HEK293 (cell line): ENCODE data around the gene C1orf94.

Experiments used
- CTCF ChIP-seq: fragments of 450-650 bp; formaldehyde crosslinking; IDR thresholded peaks from 2 replicates; pipeline ENCODE4 v1.5.1; 2016; ENCODE audit warnings: missing biosample characterization, missing genetic modification characterization
- HOXC10 ChIP-seq: sonication (generic); formaldehyde crosslinking; IDR thresholded peaks from 2 replicates; pipeline ENCODE4 v1.8.1; 2023; ENCODE audit warnings: mild to moderate bottlenecking, missing genetic modification reagents
- KLF16 ChIP-seq: fragments of 450-650 bp; formaldehyde crosslinking; IDR thresholded peaks from 2 replicates; pipeline ENCODE4 v1.5.1; 2017; ENCODE audit warnings: missing biosample characterization, missing genetic modification characterization
- ZBTB1 ChIP-seq: fragments of 450-650 bp; formaldehyde crosslinking; IDR thresholded peaks from 2 replicates; pipeline ENCODE4 v1.5.1; 2016; ENCODE audit warnings: missing biosample characterization, missing genetic modification characterization
- ZNF626 ChIP-seq: fragments of 450-650 bp; sonication (Bioruptor Pico); formaldehyde crosslinking; IDR thresholded peaks from 2 replicates; pipeline ENCODE4 v1.5.1; 2018; ENCODE audit warnings: missing biosample characterization, missing genetic modification characterization, inconsistent platforms
- ZNF664 ChIP-seq: fragments of 450-650 bp; formaldehyde crosslinking; IDR thresholded peaks from 2 replicates; pipeline ENCODE4 v1.5.1; 2016; ENCODE audit warnings: missing biosample characterization, missing genetic modification characterization

- TF ChIP-seq KLF16 (no peak), ZNF664 (tag by site-specific recombination) (no peak), CTCF (tag by site-specific recombination) (no peak), HOXC10 (CRISPR knock-in tag) (no peak), ZNF626 (tag by site-specific recombination) (no peak), ZBTB1 (tag by site-specific recombination) (no peak)
These were observed 10.5 kb upstream of the C1orf94 start for GRCh38 chr1:34166191-34166624.
